ENCODE data around the gene SCAANT1.
A peak's percentile ranks its signal among the peaks of the same experiment; 100 is the strongest.

SCAANT1 gene

GRCh38 chr3:63936925-63937324, 24.7 kb upstream of the SCAANT1 start:
- no peak for DNase-seq (ENCODE audit: extremely low spot score, insufficient read length, low read depth)
- no peak for FAIRE-seq

- DNase-seq (ENCODE audit: extremely low spot score, insufficient read length, low read depth) (no peak), FAIRE-seq (peak; percentile 47)
These were observed 22.1 kb upstream of the SCAANT1 start for GRCh38 chr3:63934041-63934866.

DNA sequence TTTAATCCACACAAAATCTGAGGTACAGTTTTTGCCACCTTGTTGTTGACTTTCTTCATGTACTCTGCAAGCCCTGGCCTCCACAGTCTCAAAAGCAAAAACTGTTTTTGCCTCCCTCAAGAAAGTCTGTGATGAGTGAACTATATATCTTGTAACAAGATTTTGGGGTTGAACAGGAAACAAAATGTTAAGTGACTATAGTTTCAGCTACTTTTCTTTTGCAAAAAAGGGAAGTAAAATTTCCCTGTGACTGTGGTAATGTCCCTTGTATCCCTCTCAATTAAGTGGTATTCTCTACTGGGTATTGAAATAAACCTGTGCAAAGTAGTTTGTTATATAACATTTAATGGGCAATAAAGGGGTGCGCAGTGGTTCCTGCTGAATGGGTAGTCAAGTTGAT, 21.3 kb upstream of the SCAANT1 start:
- DNase-seq (ENCODE audit: extremely low spot score, insufficient read length, low read depth) (no peak), FAIRE-seq (peak; percentile 77)

- FAIRE-seq, result no peak
- no peak for DNase-seq (ENCODE audit: extremely low spot score, insufficient read length, low read depth)
These were observed 20.5 kb upstream of the SCAANT1 start for GRCh38 chr3:63932509-63933212.

DNA sequence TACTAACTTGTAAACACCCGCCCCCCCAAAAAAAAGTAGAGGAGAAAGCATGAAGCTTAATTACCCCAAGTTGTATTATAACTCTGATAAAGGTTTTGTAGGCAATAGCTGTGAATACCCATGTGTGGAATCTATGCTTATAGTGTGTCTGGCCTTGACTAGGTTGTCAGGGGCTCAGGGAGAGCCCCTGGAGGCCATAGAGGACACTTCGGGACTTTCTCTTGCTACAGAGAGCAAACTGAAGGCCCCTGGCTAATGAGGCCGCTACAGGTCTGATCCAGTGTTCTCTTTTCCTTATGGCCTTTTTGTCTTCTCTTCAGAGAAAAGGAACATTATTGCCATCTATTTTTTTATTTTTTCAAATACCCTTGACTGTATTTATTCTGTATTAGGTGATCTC, 19.1 kb upstream of the SCAANT1 start:
- no peak for FAIRE-seq
- no peak for DNase-seq (ENCODE audit: extremely low spot score, insufficient read length, low read depth)

GRCh38 chr3:63927422-63928280, 15.5 kb upstream of the SCAANT1 start:
- FAIRE-seq (peak; percentile 67), DNase-seq (ENCODE audit: extremely low spot score, insufficient read length, low read depth) (no peak)

- FAIRE-seq (no peak), DNase-seq (ENCODE audit: extremely low spot score, insufficient read length, low read depth) (no peak)
These were observed 14.1 kb upstream of the SCAANT1 start for GRCh38 chr3:63926309-63926708.

DNA sequence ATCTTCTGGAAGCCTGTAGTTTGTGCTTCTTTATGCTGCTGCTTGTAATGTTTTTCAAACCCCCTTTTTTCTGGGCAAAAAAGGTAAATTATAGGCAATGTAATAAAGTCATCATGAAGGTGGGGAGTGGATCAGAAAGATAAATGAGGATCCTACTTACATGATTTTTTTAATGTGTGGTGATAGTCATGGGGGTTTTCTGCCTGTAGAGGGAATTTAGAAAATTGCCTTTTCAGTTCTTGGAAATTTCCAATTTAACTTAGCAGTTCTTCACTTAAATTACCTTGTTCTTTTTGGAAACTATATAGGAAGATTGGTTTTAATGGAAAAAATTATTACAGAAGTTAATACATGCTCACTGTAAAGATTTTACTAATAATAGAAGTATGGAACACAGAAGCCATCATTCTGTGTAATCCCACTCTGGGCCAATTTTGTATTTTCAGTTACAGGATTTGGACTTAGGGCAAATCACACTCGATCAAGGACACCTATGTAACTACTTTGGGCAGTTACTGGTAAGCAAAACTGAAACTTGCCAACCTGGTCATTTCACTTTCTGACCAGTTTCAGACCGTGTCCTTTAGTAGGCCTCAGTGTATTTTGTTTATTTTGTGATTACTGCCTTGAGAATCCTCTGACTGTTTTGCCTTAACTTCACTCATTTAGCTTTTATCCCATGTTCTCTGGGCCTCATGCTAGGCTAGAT, 10.5 kb upstream of the SCAANT1 start:
- FAIRE-seq (peak; percentile 54), DNase-seq (ENCODE audit: extremely low spot score, insufficient read length, low read depth) (no peak)

DNA sequence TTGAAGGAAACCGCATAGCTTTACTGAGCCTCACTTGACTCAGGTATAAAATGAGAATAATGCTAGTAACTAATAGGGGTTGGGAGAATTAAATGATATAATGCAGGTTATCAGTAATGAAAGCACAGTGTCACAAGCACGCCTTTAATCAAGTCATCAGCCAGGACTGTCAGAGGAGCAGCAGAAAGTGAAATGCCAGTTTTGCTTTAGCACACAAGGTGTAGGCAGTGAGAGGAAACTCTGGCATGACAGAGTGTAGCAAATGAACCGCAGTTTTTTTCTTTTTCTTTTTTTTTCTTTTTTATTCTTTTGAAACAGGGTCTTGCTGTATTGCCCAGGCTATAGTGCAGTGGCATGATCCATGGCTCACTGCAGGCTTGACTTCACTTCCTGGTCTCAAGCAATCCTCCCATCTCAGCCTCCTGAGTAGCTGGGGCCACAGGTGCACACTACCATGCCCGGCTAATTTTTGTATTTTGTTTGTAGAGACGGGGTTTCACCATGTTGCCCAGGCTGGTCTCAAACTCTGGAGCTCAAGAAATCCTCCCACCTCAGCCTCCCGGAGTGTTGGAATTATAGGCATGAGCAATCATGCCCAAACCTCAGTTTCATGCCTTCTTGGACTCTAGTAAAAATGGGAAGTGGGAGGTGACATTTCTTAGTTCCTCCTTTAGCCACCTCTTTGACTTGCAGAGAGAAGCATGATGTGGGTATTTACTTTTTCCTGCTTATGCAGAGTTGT, 9.7 kb upstream of the SCAANT1 start:
- FAIRE-seq (peak; percentile 91), DNase-seq (ENCODE audit: extremely low spot score, insufficient read length, low read depth) (no peak)

- DNase-seq (ENCODE audit: extremely low spot score, insufficient read length, low read depth) (no peak), FAIRE-seq (no peak)
These were observed 7.8 kb upstream of the SCAANT1 start for GRCh38 chr3:63920001-63920400.

- no peak for DNase-seq (ENCODE audit: extremely low spot score, insufficient read length, low read depth)
- no peak for FAIRE-seq
These were observed 6.1 kb upstream of the SCAANT1 start for GRCh38 chr3:63918321-63918720.

DNA sequence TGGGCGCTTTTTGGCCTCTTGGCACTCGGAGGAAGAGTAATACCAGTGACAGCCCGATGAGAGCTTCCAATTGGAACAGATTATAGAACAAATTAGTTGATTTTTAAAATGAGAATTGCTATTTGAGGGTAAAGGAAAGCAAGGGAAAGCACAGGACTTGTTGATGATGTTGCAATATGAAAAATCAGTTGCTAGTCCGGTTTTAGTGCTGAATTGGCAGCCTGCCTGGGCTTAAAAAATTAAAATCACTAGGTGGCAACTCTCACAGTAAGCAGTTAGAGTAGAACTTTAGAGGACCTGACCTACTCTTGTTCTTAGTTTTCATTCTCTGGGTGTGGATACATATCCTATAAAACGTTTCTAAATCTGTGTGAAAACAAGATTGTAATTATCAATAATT, 2.1 kb upstream of the SCAANT1 start:
- FAIRE-seq (no peak), DNase-seq (ENCODE audit: extremely low spot score, insufficient read length, low read depth) (no peak)

GRCh38 chr3:63912768-63913588, 795 bp upstream of the SCAANT1 start:
- FAIRE-seq (peak; percentile 12), DNase-seq (ENCODE audit: extremely low spot score, insufficient read length, low read depth) (peak; percentile 17)

DNA sequence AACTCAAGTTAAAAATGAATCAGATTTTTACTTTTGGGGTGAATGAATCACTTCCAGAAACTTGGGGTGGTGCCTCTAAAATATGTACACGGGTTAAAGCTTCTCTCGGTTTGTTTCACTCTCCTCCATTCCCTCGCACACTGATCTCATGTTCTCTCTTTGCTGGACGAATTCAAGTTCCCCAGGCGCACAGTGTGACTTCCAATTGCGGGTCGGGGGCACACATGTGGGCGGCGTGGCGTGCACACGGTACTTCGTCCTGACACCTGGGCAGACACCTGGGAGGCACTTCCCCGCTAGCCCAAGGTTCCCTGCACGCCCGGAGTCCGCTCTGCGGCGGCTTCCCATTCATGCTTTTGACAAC, 692 bp downstream of the SCAANT1 start:
- DNase-seq (ENCODE audit: extremely low spot score, insufficient read length, low read depth) (no peak), FAIRE-seq (no peak)

DNA sequence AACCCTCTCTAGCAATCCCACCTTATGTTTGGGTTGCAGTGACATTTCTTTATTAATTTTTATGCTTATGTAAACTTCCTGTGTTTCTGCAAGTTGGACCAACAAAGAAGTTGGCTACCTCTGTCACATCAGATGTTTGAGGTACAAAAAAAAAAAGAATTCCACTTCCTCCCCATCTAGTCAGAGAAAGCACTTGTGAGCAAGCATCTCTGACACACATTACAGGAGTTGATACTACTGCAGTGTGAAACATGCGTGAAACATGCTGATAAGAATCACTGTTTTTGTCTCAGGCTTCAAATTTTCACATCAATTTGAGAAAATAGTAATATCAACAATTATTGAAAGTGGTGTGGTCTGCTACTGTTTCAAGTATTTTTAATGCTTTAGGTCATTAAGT, 1.3 kb downstream of the SCAANT1 start:
- peak; percentile 12 for FAIRE-seq
- DNase-seq (ENCODE audit: extremely low spot score, insufficient read length, low read depth), result no peak

DNA sequence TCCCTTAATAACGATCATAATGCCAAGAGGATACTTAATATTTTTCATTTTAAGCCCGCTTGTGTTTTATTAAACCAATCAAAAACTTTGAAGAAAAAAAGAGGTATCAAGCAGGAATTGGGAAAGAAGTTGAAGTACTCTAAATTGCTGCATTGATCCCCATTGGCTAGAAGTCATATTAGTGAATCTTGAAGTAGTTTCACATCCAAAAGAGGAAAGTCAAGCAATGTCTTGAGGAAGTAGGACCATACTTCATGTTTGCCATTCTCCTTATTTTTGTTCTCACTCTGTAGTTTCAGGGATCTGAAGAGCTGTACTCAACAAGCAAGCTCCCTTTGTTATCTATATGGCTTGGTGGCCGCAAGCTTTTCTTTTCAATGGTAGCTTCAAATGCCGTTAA, 2.2 kb downstream of the SCAANT1 start:
- FAIRE-seq, result no peak
- no peak for DNase-seq (ENCODE audit: extremely low spot score, insufficient read length, low read depth)

DNA sequence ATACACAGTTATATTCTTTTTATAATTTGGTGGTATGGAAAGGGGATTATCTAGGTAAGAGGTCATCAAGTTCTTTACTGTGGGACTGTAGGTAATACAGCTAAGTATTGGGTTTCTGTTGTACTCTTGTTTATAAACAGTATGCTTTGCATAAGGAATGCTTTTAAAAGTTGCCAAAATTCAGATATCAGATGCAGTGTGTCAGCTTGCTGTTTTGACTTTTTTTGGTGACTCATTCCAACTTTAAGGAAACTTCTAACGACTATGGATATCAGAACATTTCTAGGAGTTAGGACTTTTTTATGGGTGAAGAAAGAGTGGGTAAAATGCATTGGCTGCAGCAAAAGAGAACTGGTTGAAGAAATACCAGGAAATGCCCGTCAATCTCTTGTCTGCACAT, 2.8 kb downstream of the SCAANT1 start:
- DNase-seq (ENCODE audit: extremely low spot score, insufficient read length, low read depth), result no peak

DNA sequence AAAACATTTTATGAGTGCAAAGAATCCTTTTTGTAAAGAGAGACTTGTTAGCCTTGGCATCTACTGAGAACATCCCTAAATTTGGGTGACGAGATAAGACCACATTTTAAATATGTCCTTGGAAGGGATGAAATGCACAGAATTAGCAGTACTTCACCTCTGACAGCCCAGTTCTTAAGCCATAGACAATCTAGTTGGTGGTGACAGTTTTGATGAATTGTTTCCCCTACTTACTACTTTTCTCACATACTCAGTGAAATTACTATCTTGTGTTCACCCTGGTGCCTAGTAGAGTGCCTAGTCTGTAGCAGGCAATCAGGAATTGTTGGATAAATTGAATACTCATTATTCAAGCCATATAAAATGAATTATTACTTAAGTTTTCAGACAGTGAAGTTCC, 3.4 kb downstream of the SCAANT1 start:
- no peak for FAIRE-seq
- no peak for DNase-seq (ENCODE audit: extremely low spot score, insufficient read length, low read depth)

More for the DNA sequence above, 2.8 kb downstream of the SCAANT1 start:
- no peak for FAIRE-seq
